K562 (cell line): Measurements from ENCODE around the gene YJEFN3. TPM values are rescaled to one million over a fixed set of nuclear protein-coding genes. Genes with fewer than 3 reads are reported as not detected.

Experiments used
- ATAC-seq: fragments of 200-7000 bp; cut with Tn5 transposase; 3 replicates; pipeline ENCODE4 v1.9.1; 2020; ENCODE audit warnings: moderate library complexity
- BruUV-seq: library from RNA; stranded (reverse); fragments of 400-500 nt; replicated peaks from 2 replicates; lab custom pipeline; 2021; lab: Mats Ljungman, UMichigan
- CTCF ChIA-PET: fragments of 300-600 bp; formaldehyde crosslinking; extraction: SDS; loops from one replicate; lab custom pipeline; 2021; ENCODE audit warnings: low intra/inter-chr PET ratio; lab: Yijun Ruan, JAX
- POLR2A ChIA-PET: fragments of 300-600, 350-650 bp; sonication (Branson Sonifier 250); formaldehyde crosslinking; extraction: SDS; loops from one replicate; lab custom pipeline; 2021; ENCODE audit warnings: antibody characterized with exemption, inconsistent platforms; lab: Yijun Ruan, JAX
- DNase-seq, 4 experiments: peaks; one replicate each; pipeline versions ENCODE4 v3.0.0 to v3.0.0-alpha.2; 2011 to 2018; ENCODE audit warnings: low spot score in 3 of 4, mixed read lengths in 3 of 4; ENCODE audit errors: extremely low read depth in 1 of 4
- FAIRE-seq: peaks from 2 replicates; lab custom pipeline; 2011; peaks lifted over from hg19 to GRCh38; lab: Jason Lieb, UNC
- H2AFZ ChIP-seq: 2 replicates; pipeline ENCODE4 v1.6.0; 2011; ENCODE audit warnings: low read depth, low read length, control low read depth, inconsistent platforms
- H3K27ac ChIP-seq: fragments of 200-600 bp; 3 replicates; pipeline ENCODE4 v1.8.0; 2011; ENCODE audit warnings: low read depth, mild to moderate bottlenecking, control low read depth, inconsistent platforms, low read length, moderate library complexity, mixed read lengths; ENCODE audit errors: extremely low read depth
- H3K27me3 ChIP-seq, 2 experiments: fragments of 300-600 bp in 1 of 2; 2 replicates in 1 of 2; 3 replicates in 1 of 2; pipeline versions ENCODE4 v1.6.0 to v1.8.0; 2011; ENCODE audit warnings: inconsistent platforms in 2 of 2, low read length in 2 of 2, mild to moderate bottlenecking in 1 of 2, mixed read lengths in 1 of 2, moderate library complexity in 1 of 2; ENCODE audit not compliant: control insufficient read depth in 2 of 2, insufficient read depth in 2 of 2
- H3K36me3 ChIP-seq: fragments of 300-600 bp; 3 replicates; pipeline ENCODE4 v1.8.0; 2011; ENCODE audit warnings: mild to moderate bottlenecking, low read length, inconsistent platforms; ENCODE audit not compliant: control insufficient read depth, insufficient read depth
- H3K4me1 ChIP-seq, 2 experiments: fragments of 200-600 bp in 1 of 2; replicated peaks in 1 of 2; 2 replicates in 1 of 2; 3 replicates in 1 of 2; pipeline versions ENCODE4 v1.5.1 to v1.8.0; 2011; ENCODE audit warnings: inconsistent platforms in 2 of 2, low read length in 2 of 2, mild to moderate bottlenecking in 1 of 2, mixed read lengths in 1 of 2, moderate library complexity in 1 of 2; ENCODE audit not compliant: control insufficient read depth in 2 of 2, insufficient read depth in 2 of 2
- H3K4me2 ChIP-seq: 2 replicates; pipeline ENCODE4 v1.6.1; 2011; ENCODE audit warnings: low read length, control low read depth, inconsistent platforms, mixed read lengths; ENCODE audit not compliant: insufficient read depth
- H3K4me3 ChIP-seq: fragments of 200-600 bp; sonication (generic), shearing (Covaris generic); 2 replicates; pipeline ENCODE4 v1.5.1; 2016; ENCODE audit warnings: control low read depth, inconsistent platforms
- H3K79me2 ChIP-seq: fragments of 200-600 bp; 3 replicates; pipeline ENCODE4 v1.8.0; 2011; ENCODE audit warnings: low read length, inconsistent platforms; ENCODE audit not compliant: control insufficient read depth, insufficient read depth
- H3K9ac ChIP-seq, 2 experiments: 2 replicates each; pipeline versions ENCODE4 v1.6.0 to v1.6.1; 2011; ENCODE audit warnings: low read depth in 2 of 2, low read length in 2 of 2, control low read depth in 1 of 2, inconsistent platforms in 1 of 2, mild to moderate bottlenecking in 1 of 2, mixed read lengths in 1 of 2; ENCODE audit not compliant: insufficient read depth in 1 of 2
- H3K9me1 ChIP-seq: one replicate; pipeline ENCODE4 v1.6.0; 2011; ENCODE audit warnings: inconsistent platforms, mild to moderate bottlenecking, low read length, moderate library complexity; ENCODE audit not compliant: control insufficient read depth, insufficient read depth
- H3K9me3 ChIP-seq: replicated peaks from 2 replicates; pipeline ENCODE4 v1.5.1; 2011; ENCODE audit warnings: low read depth, low read length, inconsistent platforms; ENCODE audit not compliant: control insufficient read depth, insufficient read depth
- H4K20me1 ChIP-seq: replicated peaks from 2 replicates; pipeline ENCODE4 v1.6.1; 2011; ENCODE audit warnings: low read length, inconsistent platforms, mixed read lengths; ENCODE audit not compliant: control insufficient read depth, insufficient read depth
- CBX8 ChIP-seq: fragments of 200-600 bp; sonication (generic); IDR thresholded peaks from 2 replicates; pipeline ENCODE4 v1.6.1; 2012; ENCODE audit warnings: borderline replicate concordance, mixed run types, low read depth, mild to moderate bottlenecking, moderate library complexity, mixed read lengths, low read length, control low read depth, inconsistent platforms; ENCODE audit not compliant: poor library complexity, severe bottlenecking; ENCODE audit errors: extremely low read depth
- E4F1 ChIP-seq: fragments of 250-450 bp; sonication (Bioruptor Pico); IDR thresholded peaks from 2 replicates; pipeline ENCODE4 v1.5.0; 2021; ENCODE audit warnings: mild to moderate bottlenecking, borderline replicate concordance
- ELF4 ChIP-seq: fragments of 450-650 bp; formaldehyde crosslinking; IDR thresholded peaks from 2 replicates; pipeline ENCODE4 v1.4.0; 2022; ENCODE audit warnings: missing genetic modification characterization
- FOXK2 ChIP-seq, 2 experiments: fragments of 450-650 bp; IDR thresholded peaks in 1 of 2; conservative IDR thresholded peaks in 1 of 2; 2 replicates each; pipeline ENCODE4 v1.6.1; 2016; ENCODE audit warnings: low read depth in 2 of 2, mild to moderate bottlenecking in 1 of 2
- GTF2B ChIP-seq: IDR thresholded peaks from 2 replicates; pipeline ENCODE4 v1.6.1; 2011; ENCODE audit not compliant: insufficient read length; ENCODE audit errors: extremely low read depth
- KDM5B ChIP-seq: fragments of 200-600 bp; sonication (generic); IDR thresholded peaks from 2 replicates; pipeline ENCODE4 v1.6.1; 2012; ENCODE audit warnings: low read depth, mild to moderate bottlenecking, moderate library complexity, low read length, control low read depth, inconsistent platforms; ENCODE audit not compliant: insufficient replicate concordance
- KLF10 ChIP-seq: fragments of 250-450 bp; sonication (Bioruptor Pico); IDR thresholded peaks from 2 replicates; pipeline ENCODE4 v1.6.1; 2021; ENCODE audit warnings: matching md5 sums
- NBN ChIP-seq: fragments of 450-650 bp; IDR thresholded peaks from 2 replicates; pipeline ENCODE4 v1.6.1; 2016; ENCODE audit warnings: low read depth, mild to moderate bottlenecking
- STAT5B ChIP-seq: fragments of 250-450 bp; sonication (Bioruptor Pico); IDR thresholded peaks from 2 replicates; pipeline ENCODE4 v1.8.0; 2021; ENCODE audit warnings: mild to moderate bottlenecking, inconsistent platforms
- TFAM ChIP-seq: fragments of 250-450 bp; sonication (Bioruptor Pico); conservative IDR thresholded peaks from 2 replicates; pipeline ENCODE4 v1.5.0; 2021; ENCODE audit warnings: mild to moderate bottlenecking, moderate library complexity
- ZNF347 ChIP-seq: fragments of 450-650 bp; formaldehyde crosslinking; IDR thresholded peaks from 2 replicates; pipeline ENCODE4 v1.4.0; 2020; ENCODE audit warnings: low read depth, mild to moderate bottlenecking, moderate library complexity
- WGBS: fragments of 100-300 bp; shearing (Covaris generic); methylation state at CpG from one replicate; pipeline ENCODE4 v1.1.6; 2016; ENCODE audit warnings: low coverage, mixed read lengths; ENCODE audit not compliant: insufficient coverage; ENCODE audit errors: missing lambda C conversion rate; 5-methylcytosine and 5-hydroxymethylcytosine counted together
- in situ Hi-C: fragments of 300-500 bp; cut with MboI; formaldehyde crosslinking; loops from 4 replicates; pipeline ENCODE4 v1.15.0; 2018; ENCODE audit warnings: inconsistent platforms, mixed read lengths
- intact Hi-C: fragments of 100-400 bp; cut with micrococcal nuclease; formaldehyde crosslinking; loops from 2 replicates; pipeline ENCODE4 v1.14.2; 2022
- polyA plus RNA-seq, 8 experiments: library from polyadenylated mRNA; depleted of rRNA in 4 of 8; stranded (reverse) in 5 of 8; unstranded in 3 of 8; fragments of >200 nt; fragmentation: Nextera tagmentation in 2 of 8; fragmentation: Illumina TruSeq in 1 of 8; extraction: Ambion mirVana in 2 of 8; extraction: Trizol in 1 of 8; gene quantifications; 2 replicates each; pipeline versions ENCODE4 v1.2.1 to v1.2.3, GENCODE V29; 2011 to 2014; ENCODE audit warnings: inconsistent platforms in 1 of 8, missing spikeins in 1 of 8
- total RNA-seq, 7 experiments: library from RNA; depleted of rRNA in 6 of 7; stranded (reverse); fragments of >200 nt in 6 of 7; fragmentation: Illumina TruSeq in 2 of 7; extraction: Trizol in 2 of 7; gene quantifications; 2 replicates each; pipeline versions ENCODE4 v1.2.1 to v1.2.3, GENCODE V29; 2011 to 2021; ENCODE audit warnings: low replicate concordance in 1 of 7
- TF ChIP-seq, protein P1 (sequence below): sonication (generic); formaldehyde crosslinking; IDR thresholded peaks from 2 replicates; pipeline ENCODE4 v1.8.0; 2022; ENCODE audit warnings: mild to moderate bottlenecking, missing genetic modification reagents
- TF ChIP-seq, protein P2 (sequence below), 2 experiments: fragments of 150-350 bp in 1 of 2; IDR thresholded peaks; 2 replicates each; pipeline ENCODE4 v1.6.1; 2012 to 2016; ENCODE audit warnings: low read depth in 2 of 2, low read length in 2 of 2, mild to moderate bottlenecking in 1 of 2, moderate library complexity in 1 of 2

Gene YJEFN3
- total and polyA plus RNA-seq, 9 of the 15 experiments (the other 6 are each of a cell fraction or from before 2014, with no cell fraction given) = 0.04 to 5.8 (median 1.3) TPM; not detected in 1

- no peak for TF ChIP-seq E4F1
- TF ChIP-seq, protein P1, sequence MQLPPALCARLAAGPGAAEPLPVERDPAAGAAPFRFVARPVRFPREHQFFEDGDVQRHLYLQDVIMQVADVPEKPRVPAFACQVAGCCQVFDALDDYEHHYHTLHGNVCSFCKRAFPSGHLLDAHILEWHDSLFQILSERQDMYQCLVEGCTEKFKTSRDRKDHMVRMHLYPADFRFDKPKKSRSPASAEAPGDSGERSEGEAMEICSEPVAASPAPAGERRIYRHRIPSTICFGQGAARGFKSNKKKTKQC (CRISPR knock-in tag) = no peak
These were observed 29.9 kb downstream of the YJEFN3 start (continued) for GRCh38 chr19:19558636-19559035.

- no peak for DNase-seq
- Histone ChIP-seq H3K4me3 (no peak overlapping the region), H3K36me3 (no peaks in the 10 kb centered on the region), H3K9ac (peak overlapping the region in 1 of 2 experiments; percentile 35; a peak in 1 of 4 replicates), H3K4me1 (peaks cover 0 to 19% of the 10 kb centered on the region in 2 experiments; a peak in 2 of 5 replicates), H3K4me2 (no peak overlapping the region), H3K27me3 (peaks cover 0 to 21% of the 10 kb centered on the region in 2 experiments; a peak in 3 of 5 replicates), H3K9me1 (no peaks in the 10 kb centered on the region), H2AFZ (no peak overlapping the region), H4K20me1 (peaks cover 7% of the 10 kb centered on the region; the same call in 1 of the 2 replicates), H3K79me2 (no peaks in the 10 kb centered on the region), H3K9me3 (no peaks in the 10 kb centered on the region), H3K27ac (no peak overlapping the region)
- no peak for ATAC-seq
- BruUV-seq = no TSS peak
- FAIRE-seq = no peak
- ChIA-PET POLR2A (no interaction called here), CTCF (no interaction called here)
- intact Hi-C loops (loop anchor here (10.0 kb wide), 1 partner anchor 185 kb away; no protein-coding TSS in a partner anchor), in situ Hi-C loops (loop anchor here (10.0 kb wide), 1 partner anchor 395 kb away; no protein-coding TSS in a partner anchor)
- 14% methylated on average over 4 of the region's 4 CpGs for WGBS
- no peak for TF ChIP-seq CBX8
- TF ChIP-seq, protein P2, sequence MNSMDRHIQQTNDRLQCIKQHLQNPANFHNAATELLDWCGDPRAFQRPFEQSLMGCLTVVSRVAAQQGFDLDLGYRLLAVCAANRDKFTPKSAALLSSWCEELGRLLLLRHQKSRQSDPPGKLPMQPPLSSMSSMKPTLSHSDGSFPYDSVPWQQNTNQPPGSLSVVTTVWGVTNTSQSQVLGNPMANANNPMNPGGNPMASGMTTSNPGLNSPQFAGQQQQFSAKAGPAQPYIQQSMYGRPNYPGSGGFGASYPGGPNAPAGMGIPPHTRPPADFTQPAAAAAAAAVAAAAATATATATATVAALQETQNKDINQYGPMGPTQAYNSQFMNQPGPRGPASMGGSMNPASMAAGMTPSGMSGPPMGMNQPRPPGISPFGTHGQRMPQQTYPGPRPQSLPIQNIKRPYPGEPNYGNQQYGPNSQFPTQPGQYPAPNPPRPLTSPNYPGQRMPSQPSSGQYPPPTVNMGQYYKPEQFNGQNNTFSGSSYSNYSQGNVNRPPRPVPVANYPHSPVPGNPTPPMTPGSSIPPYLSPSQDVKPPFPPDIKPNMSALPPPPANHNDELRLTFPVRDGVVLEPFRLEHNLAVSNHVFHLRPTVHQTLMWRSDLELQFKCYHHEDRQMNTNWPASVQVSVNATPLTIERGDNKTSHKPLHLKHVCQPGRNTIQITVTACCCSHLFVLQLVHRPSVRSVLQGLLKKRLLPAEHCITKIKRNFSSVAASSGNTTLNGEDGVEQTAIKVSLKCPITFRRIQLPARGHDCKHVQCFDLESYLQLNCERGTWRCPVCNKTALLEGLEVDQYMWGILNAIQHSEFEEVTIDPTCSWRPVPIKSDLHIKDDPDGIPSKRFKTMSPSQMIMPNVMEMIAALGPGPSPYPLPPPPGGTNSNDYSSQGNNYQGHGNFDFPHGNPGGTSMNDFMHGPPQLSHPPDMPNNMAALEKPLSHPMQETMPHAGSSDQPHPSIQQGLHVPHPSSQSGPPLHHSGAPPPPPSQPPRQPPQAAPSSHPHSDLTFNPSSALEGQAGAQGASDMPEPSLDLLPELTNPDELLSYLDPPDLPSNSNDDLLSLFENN (IDR thresholded peaks at IDR 0.05; ENCODE audit: low read depth in 2 of 2, low read length in 2 of 2) = no peak
- no peak for TF ChIP-seq FOXK2 (conservative IDR thresholded peaks at IDR 0.05 in 1 of 2, IDR thresholded peaks at IDR 0.05 in 1 of 2; ENCODE audit: low read depth in 2 of 2)
- TF ChIP-seq KLF10 (CRISPR knock-in tag) = no peak
- TF ChIP-seq ELF4 (CRISPR knock-in tag) = no peak
- TF ChIP-seq TFAM (CRISPR knock-in tag) = no peak
- TF ChIP-seq NBN = no peak
- TF ChIP-seq STAT5B (CRISPR knock-in tag) = no peak
- no peak for TF ChIP-seq ZNF347
- TF ChIP-seq GTF2B = no peak
- TF ChIP-seq KDM5B = no peak
These were observed 31.2 kb downstream of the YJEFN3 start for GRCh38 chr19:19559931-19560330.
